IMR-90 (cell line): ENCODE results near the gene NPIPA5. TPM values are rescaled to one million over a fixed set of nuclear protein-coding genes. Genes with fewer than 3 reads are reported as not detected.
"Not testable (repeated sequence)": the region's sequence is repeated elsewhere in the genome, so short reads cannot be mapped to it uniquely, and the experiment has no call there.

Source experiments
- ATAC-seq: fragments of 200-7000 bp; cut with Tn5 transposase; 2 replicates; pipeline ENCODE4 v1.9.1; 2020; ENCODE audit warnings: low read depth, mild to moderate bottlenecking, moderate library complexity
- BruUV-seq: library from RNA; stranded (reverse); fragments of 400-500 nt; replicated peaks from 2 replicates; lab custom pipeline; 2021; lab: Mats Ljungman, UMichigan
- CTCF ChIA-PET: fragments of 300-600 bp; formaldehyde crosslinking; extraction: SDS; loops from one replicate; lab custom pipeline; 2021; ENCODE audit warnings: antibody characterized with exemption; lab: Yijun Ruan, JAX
- POLR2A ChIA-PET: fragments of 300-600 bp; sonication (Branson Sonifier 250); formaldehyde crosslinking; loops from one replicate; lab custom pipeline; 2022; ENCODE audit warnings: antibody characterized with exemption; ENCODE audit not compliant: unreplicated experiment; lab: Charles Lee
- DNase-seq: peaks from one replicate; pipeline ENCODE4 v3.0.0; 2013
- H2AFZ ChIP-seq: replicated peaks from 2 replicates; pipeline ENCODE3; 2013; ENCODE audit warnings: low read length, mild to moderate bottlenecking; ENCODE audit not compliant: poor library complexity
- H2AK5ac ChIP-seq: 2 replicates; pipeline ENCODE4 v1.6.1; 2013; ENCODE audit warnings: low read depth, low read length, inconsistent platforms
- H2AK9ac ChIP-seq: replicated peaks from 2 replicates; pipeline ENCODE3; 2013; ENCODE audit warnings: mild to moderate bottlenecking, low read depth, low read length, moderate library complexity; ENCODE audit not compliant: poor library complexity
- H2BK120ac ChIP-seq: 2 replicates; pipeline ENCODE4 v1.6.1; 2013; ENCODE audit warnings: low read depth, low read length, inconsistent platforms
- H2BK15ac ChIP-seq: 3 replicates; pipeline ENCODE4 v1.6.1; 2013; ENCODE audit warnings: low read depth, low read length, inconsistent platforms
- H2BK20ac ChIP-seq: 2 replicates; pipeline ENCODE4 v1.6.1; 2013; ENCODE audit warnings: low read depth, mild to moderate bottlenecking, inconsistent platforms, low read length, moderate library complexity
- H2BK5ac ChIP-seq: 2 replicates; pipeline ENCODE4 v1.6.1; 2013; ENCODE audit warnings: mild to moderate bottlenecking, low read depth, low read length, inconsistent platforms; ENCODE audit not compliant: poor library complexity, severe bottlenecking
- H3K14ac ChIP-seq: replicated peaks from 2 replicates; pipeline ENCODE4 v1.6.1; 2013; ENCODE audit warnings: low read depth, low read length, inconsistent platforms
- H3K18ac ChIP-seq: 2 replicates; pipeline ENCODE4 v1.6.1; 2013; ENCODE audit warnings: low read depth, low read length, control low read depth
- H3K23ac ChIP-seq: 2 replicates; pipeline ENCODE4 v1.6.1; 2013; ENCODE audit warnings: low read depth, low read length, inconsistent platforms
- H3K27ac ChIP-seq: 2 replicates; pipeline ENCODE4 v1.5.1; 2013; ENCODE audit warnings: mild to moderate bottlenecking, control low read depth, low read length; ENCODE audit not compliant: insufficient read depth
- H3K27me3 ChIP-seq: 2 replicates; pipeline ENCODE4 v1.6.1; 2013; ENCODE audit warnings: low read length; ENCODE audit not compliant: control insufficient read depth, insufficient read depth
- H3K36me3 ChIP-seq: 2 replicates; pipeline ENCODE4 v1.6.1; 2013; ENCODE audit warnings: low read length, mixed read lengths; ENCODE audit not compliant: control insufficient read depth, insufficient read depth
- H3K4ac ChIP-seq: 2 replicates; pipeline ENCODE4 v1.6.1; 2013; ENCODE audit warnings: low read depth, low read length, inconsistent platforms
- H3K4me1 ChIP-seq: 2 replicates; pipeline ENCODE4 v1.6.1; 2013; ENCODE audit warnings: low read length, mixed read lengths; ENCODE audit not compliant: control insufficient read depth, insufficient read depth
- H3K4me2 ChIP-seq: 2 replicates; pipeline ENCODE4 v1.6.1; 2013; ENCODE audit warnings: low read depth, mild to moderate bottlenecking, control low read depth, low read length, moderate library complexity
- H3K4me3 ChIP-seq: 2 replicates; pipeline ENCODE4 v1.5.1; 2013; ENCODE audit warnings: low read depth, mild to moderate bottlenecking, control low read depth, low read length, moderate library complexity; ENCODE audit not compliant: insufficient read depth
- H3K56ac ChIP-seq: 2 replicates; pipeline ENCODE4 v1.6.1; 2013; ENCODE audit warnings: low read length, inconsistent platforms; ENCODE audit not compliant: insufficient read depth; ENCODE audit errors: extremely low read depth
- H3K79me1 ChIP-seq, 2 experiments: 2 replicates each; pipeline ENCODE4 v1.6.1; 2013; ENCODE audit warnings: low read length in 2 of 2, inconsistent platforms in 1 of 2, low read depth in 1 of 2
- H3K9ac ChIP-seq: 2 replicates; pipeline ENCODE4 v1.6.1; 2013; ENCODE audit warnings: low read depth, low read length, control low read depth
- H3K9me1 ChIP-seq: 2 replicates; pipeline ENCODE4 v1.6.1; 2013; ENCODE audit warnings: low read length, inconsistent platforms; ENCODE audit not compliant: insufficient read depth
- H3K9me3 ChIP-seq: 2 replicates; pipeline ENCODE4 v1.6.1; 2013; ENCODE audit warnings: low read length; ENCODE audit not compliant: control insufficient read depth, insufficient read depth
- H4K20me1 ChIP-seq: 2 replicates; pipeline ENCODE4 v1.6.1; 2013; ENCODE audit warnings: low read length, inconsistent platforms; ENCODE audit not compliant: insufficient read depth
- H4K5ac ChIP-seq: 2 replicates; pipeline ENCODE4 v1.6.1; 2013; ENCODE audit warnings: mild to moderate bottlenecking, low read depth, low read length, control low read depth
- H4K8ac ChIP-seq, 2 experiments: 2 replicates each; pipeline ENCODE4 v1.6.1; 2013; ENCODE audit warnings: low read depth in 2 of 2, low read length in 2 of 2, control low read depth in 1 of 2, inconsistent platforms in 1 of 2
- H4K91ac ChIP-seq: 2 replicates; pipeline ENCODE4 v1.6.1; 2013; ENCODE audit warnings: low read depth, low read length, inconsistent platforms; ENCODE audit not compliant: insufficient read depth
- WGBS, 2 experiments: methylation state at CpG; one replicate each; pipeline versions ENCODE4 v1.1.5 to v1.1.7; 2013; ENCODE audit warnings: missing lambda C conversion rate in 2 of 2; ENCODE audit not compliant: insufficient read length in 1 of 2; ENCODE audit errors: extremely low coverage in 2 of 2; 5-methylcytosine and 5-hydroxymethylcytosine counted together
- dilution Hi-C: fragments of 300-500 bp; cut with HindIII; formaldehyde crosslinking; loops from one replicate; pipeline ENCODE4 v1.14.3; 2018; ENCODE audit warnings: low sequenced_read_pairs; ENCODE audit not compliant: unreplicated experiment
- in situ Hi-C: fragments of 300-500 bp; cut with MboI; formaldehyde crosslinking; loops from 3 replicates; pipeline ENCODE4 v1.14.3; 2019; ENCODE audit warnings: low sequenced_read_pairs, inconsistent platforms, mixed read lengths
- intact Hi-C: fragments of 100-400 bp; cut with micrococcal nuclease; formaldehyde crosslinking; loops from 2 replicates; pipeline ENCODE4 v1.10.0; 2022
- polyA plus RNA-seq, 3 experiments: library from polyadenylated mRNA; depleted of rRNA; stranded (reverse); fragments of >200 nt; gene quantifications; 2 replicates each; pipeline ENCODE4 v1.2.3, GENCODE V29; 2012; ENCODE audit warnings: low replicate concordance in 1 of 3
- total RNA-seq: library from RNA; depleted of rRNA; stranded (reverse); fragments of >200 nt; gene quantifications from 2 replicates; pipeline ENCODE4 v1.2.3, GENCODE V29; 2012

Gene NPIPA5
- total and polyA plus RNA-seq, 2 of the 4 experiments (the other 2 are of a cell fraction), result 1.3 TPM; not detected in 1

DNA sequence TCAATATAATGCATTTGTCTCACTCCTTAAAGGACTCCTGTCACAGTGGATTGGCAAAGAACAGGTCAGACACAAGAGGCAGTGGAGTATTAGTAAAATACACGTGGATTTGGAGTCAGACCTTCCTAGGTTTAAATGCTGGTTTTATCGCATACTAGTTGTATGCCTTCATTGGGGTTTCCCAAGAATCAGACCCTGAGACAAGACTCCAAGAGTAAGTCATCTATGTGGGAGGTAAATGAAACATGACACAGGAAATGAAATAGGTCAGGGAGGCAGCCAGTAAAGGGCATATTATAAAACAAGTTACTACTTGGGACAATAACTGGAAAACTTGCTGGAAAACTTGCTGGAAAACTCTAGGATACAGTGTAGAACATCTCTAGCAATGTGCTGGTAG is 56.9 kb downstream of the NPIPA5 start:
- WGBS, 2 experiments, result no CpG with 5 or more reads among the region's 2 CpGs
- H3K14ac ChIP-seq, H2AK9ac ChIP-seq, H3K4me3 ChIP-seq, H4K8ac ChIP-seq, DNase-seq, H3K56ac ChIP-seq, H3K27me3 ChIP-seq, H2BK120ac ChIP-seq, H3K9me1 ChIP-seq, intact Hi-C loops, H3K23ac ChIP-seq, H3K9ac ChIP-seq, H2BK5ac ChIP-seq, H3K36me3 ChIP-seq, H2AFZ ChIP-seq, H4K20me1 ChIP-seq, H4K5ac ChIP-seq, ATAC-seq, dilution Hi-C loops, H3K9me3 ChIP-seq, H3K4me2 ChIP-seq, H3K27ac ChIP-seq, POLR2A ChIA-PET, H2BK15ac ChIP-seq, in situ Hi-C loops, H3K79me1 ChIP-seq, H3K4me1 ChIP-seq, H3K18ac ChIP-seq, H2BK20ac ChIP-seq, BruUV-seq, H3K4ac ChIP-seq, H2AK5ac ChIP-seq, CTCF ChIA-PET, H4K91ac ChIP-seq: not testable (repeated sequence)

GRCh38 chr16:15314562-15314961 is 63.5 kb downstream of the NPIPA5 start:
- H2AK9ac ChIP-seq, H3K4me2 ChIP-seq, H3K56ac ChIP-seq, H3K18ac ChIP-seq, H4K5ac ChIP-seq, H2BK5ac ChIP-seq, H3K9me1 ChIP-seq, H2BK15ac ChIP-seq, H4K8ac ChIP-seq, H2AFZ ChIP-seq, H4K91ac ChIP-seq, DNase-seq, BruUV-seq, dilution Hi-C loops, CTCF ChIA-PET, H3K9ac ChIP-seq, H2BK120ac ChIP-seq, H3K36me3 ChIP-seq, H3K27me3 ChIP-seq, ATAC-seq, H3K4me1 ChIP-seq, H3K4ac ChIP-seq, POLR2A ChIA-PET, H4K20me1 ChIP-seq, H3K23ac ChIP-seq, in situ Hi-C loops, H3K27ac ChIP-seq, H2BK20ac ChIP-seq, H2AK5ac ChIP-seq, H3K4me3 ChIP-seq, H3K79me1 ChIP-seq, H3K9me3 ChIP-seq, intact Hi-C loops, H3K14ac ChIP-seq: not testable (repeated sequence)
- no CpG with 5 or more reads among the region's 1 CpG for WGBS, 2 experiments
